Measurements from ENCODE around the gene BCL2L13. TPM values are rescaled to one million over a fixed set of nuclear protein-coding genes. Genes with fewer than 3 reads are reported as not detected.

The BCL2L13 gene
- total RNA-seq, 6 experiments from 2014 or later: 26.2 to 44.5 (median 37.3) TPM

DNA sequence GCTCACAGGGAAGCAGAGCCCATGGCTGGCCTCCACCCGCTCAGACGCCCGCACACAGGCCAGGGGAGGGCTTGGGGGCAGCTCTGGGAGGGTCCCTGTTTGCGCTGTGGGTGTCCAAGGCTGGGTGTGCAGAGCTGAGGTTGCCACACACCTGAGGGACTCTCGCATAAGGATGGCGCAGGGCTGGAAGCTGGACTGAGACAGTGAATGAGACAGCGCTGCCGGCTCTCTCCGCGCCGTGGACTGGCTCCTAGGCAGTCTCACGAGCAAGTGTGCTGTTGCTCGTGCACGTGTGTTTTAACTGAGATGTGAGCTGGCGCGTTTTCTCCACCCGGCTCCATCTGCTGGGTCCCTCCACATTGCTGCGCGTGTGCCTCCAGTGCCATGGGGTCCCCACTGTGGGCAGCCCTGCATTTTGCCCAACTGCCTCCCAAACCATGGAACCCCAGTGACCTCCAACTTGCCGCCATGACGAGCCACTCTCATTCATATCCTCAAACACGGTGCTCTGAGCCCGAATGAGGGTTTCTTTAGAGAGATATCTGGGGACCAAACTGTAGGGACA lies 139.9 kb downstream of the BCL2L13 start:
- TF ChIP-seq POLR2A (IDR thresholded peaks at IDR 0.05) (no peak), CTCF (IDR thresholded peaks at IDR 0.05) (no peak)

DNA sequence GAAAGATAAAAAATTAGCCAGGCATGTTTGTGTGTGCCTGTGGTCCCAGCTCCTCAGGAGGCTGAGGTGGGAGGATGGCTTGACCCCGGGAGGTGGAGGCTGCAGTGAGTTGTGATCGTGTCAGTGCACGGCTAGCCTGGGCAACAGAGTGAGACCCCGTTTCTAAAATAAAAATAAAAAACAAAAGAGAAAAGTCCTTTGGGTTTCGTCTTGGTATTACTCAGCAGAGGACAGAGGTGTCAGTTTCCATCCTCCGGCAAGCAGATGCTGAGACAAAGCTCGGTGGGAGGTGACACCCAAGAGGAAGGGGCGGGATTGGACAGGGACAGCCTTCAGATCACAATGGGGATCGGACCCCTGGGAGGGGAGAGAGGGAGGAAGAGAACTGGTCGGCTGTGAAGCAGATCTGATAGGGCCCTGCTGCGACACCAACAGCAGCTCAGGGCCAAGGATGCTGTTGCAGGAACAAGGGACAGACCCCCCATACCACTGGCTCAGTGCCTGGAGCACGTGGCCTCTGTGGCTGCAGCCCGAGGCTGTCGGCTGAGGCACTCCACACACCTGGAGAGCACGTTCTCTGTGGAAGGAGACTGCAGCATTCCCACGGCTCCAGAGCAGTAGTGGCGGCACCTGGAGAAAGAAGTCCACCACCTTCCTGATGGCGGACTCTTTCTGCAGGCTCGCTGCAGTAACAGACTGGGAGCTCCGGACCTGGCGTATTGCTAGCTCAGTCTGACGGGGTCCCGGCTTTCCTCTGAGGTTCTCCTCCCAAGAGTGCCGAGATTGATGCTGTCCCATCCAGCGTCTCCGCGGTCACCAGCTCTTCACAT lies 140.9 kb downstream of the BCL2L13 start:
- H3K27ac ChIP-seq: no peak overlapping the region
- H3K36me3 ChIP-seq: no peaks in the 10 kb centered on the region
- 78% methylated on average over 6 of the region's 27 CpGs for WGBS (ENCODE audit: insufficient coverage, low coverage, low lambda C conversion rate, missing lambda C conversion rate)
- no peak for ATAC-seq
- H3K4me3 ChIP-seq: no peak overlapping the region
- TF ChIP-seq POLR2A (IDR thresholded peaks at IDR 0.05) (no peak), CTCF (IDR thresholded peaks at IDR 0.05) (no peak)
- no peak for DNase-seq
- H3K27me3 ChIP-seq: no peaks in the 10 kb centered on the region
- H3K4me1 ChIP-seq: peaks cover 0 to 14% (median 0%) of the 10 kb centered on the region in 4 donors
- H3K9me3 ChIP-seq: no peaks in the 10 kb centered on the region
- intact Hi-C loops (cut with DNase I): loop anchor here in 1 of 2 donors (5.0 kb wide), 1 partner anchor 37 kb away; no protein-coding TSS in a partner anchor

More for the DNA sequence above, 139.9 kb downstream of the BCL2L13 start:
- Histone ChIP-seq H3K27me3 (no peaks in the 10 kb centered on the region), H3K4me3 (no peak overlapping the region), H3K9me3 (no peaks in the 10 kb centered on the region), H3K4me1 (peaks cover 0 to 16% (median 0%) of the 10 kb centered on the region in 4 donors), H3K36me3 (no peaks in the 10 kb centered on the region), H3K27ac (no peak overlapping the region)
- DNase-seq (no peak), ATAC-seq (no peak)
- 100% methylated on average over 1 of the region's 23 CpGs for WGBS (ENCODE audit: insufficient coverage, low coverage, low lambda C conversion rate, missing lambda C conversion rate)
- intact Hi-C loops (cut with DNase I): no loop called here

DNA sequence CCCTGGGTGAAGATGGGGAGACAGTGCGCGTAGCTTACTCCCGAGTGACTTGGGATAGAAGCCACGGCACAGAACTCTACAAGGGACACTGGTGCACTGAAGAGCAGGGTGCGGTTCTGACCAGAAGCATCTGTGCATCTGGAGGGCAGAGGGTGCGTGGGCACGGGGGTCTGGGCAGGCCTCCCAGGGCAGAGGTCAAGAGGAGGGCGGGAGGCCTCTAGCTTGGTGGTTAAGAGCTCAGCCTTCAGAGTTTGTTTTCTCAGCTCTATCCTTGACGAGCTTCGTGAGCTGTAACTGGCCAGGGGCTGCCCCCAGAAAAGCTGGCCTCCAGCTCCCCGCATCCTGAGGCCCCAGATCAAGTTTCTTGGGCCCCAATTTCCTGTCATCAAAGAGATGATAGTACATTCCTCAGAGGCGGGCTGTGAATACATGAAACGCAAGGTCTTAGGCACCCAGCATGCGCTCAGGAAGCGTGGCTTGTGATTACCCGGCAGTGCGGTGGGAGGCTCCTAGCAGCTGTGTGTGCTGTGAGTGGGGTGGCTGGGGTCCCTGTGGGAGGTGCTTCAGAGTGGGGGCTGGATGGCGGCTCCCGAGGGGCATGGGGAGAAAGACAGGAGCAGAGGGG lies 141.7 kb downstream of the BCL2L13 start:
- TF ChIP-seq POLR2A (IDR thresholded peaks at IDR 0.05): no peak
- TF ChIP-seq CTCF (IDR thresholded peaks at IDR 0.05): no peak
- Histone ChIP-seq H3K4me1 (peaks cover 0 to 14% (median 0%) of the 10 kb centered on the region in 4 donors), H3K4me3 (no peak overlapping the region), H3K27ac (no peak overlapping the region), H3K27me3 (no peaks in the 10 kb centered on the region), H3K36me3 (no peaks in the 10 kb centered on the region), H3K9me3 (no peaks in the 10 kb centered on the region)
- 68% methylated on average over 6 of the region's 19 CpGs for WGBS (ENCODE audit: insufficient coverage, low coverage, low lambda C conversion rate, missing lambda C conversion rate)
- ATAC-seq: no peak
- DNase-seq: no peak
- intact Hi-C loops (cut with DNase I): loop anchor here in 1 of 2 donors (5.0 kb wide), 1 partner anchor 38 kb away; no protein-coding TSS in a partner anchor

Small RNA genes lying within 50 kb of the gene (microRNA-seq; reads per million reads assigned to microRNA genes)
- gene MIR3198-1: 0 reads per million in 2 donors

Small RNA genes lying within 50 kb of the gene (small RNA-seq; reads per million reads assigned to genes)
- gene MIR3198-1: 0 reads per million in 2 experiments

Other genes with a start within 250 kb of the BCL2L13 start
- 100 to 1,000 TPM in 1 of 6 experiments, 10 to 100 TPM in 5; 35.1 to 105 (median 45.6) TPM for gene SLC25A18, start 75.3 kb upstream of the BCL2L13 start, total RNA-seq
- gene ATP6V1E1, start 10.0 kb upstream of the BCL2L13 start, total RNA-seq: 10 to 100 TPM; 30.8 to 87.3 (median 44.0) TPM
- 10 to 100 TPM; 30.5 to 57.3 (median 36.2) TPM for gene BID, start 135.7 kb downstream of the BCL2L13 start, total RNA-seq

Data from right lobe of liver (tissue), 6 donors.